ENCODE results near the gene RAB27A.

RAB27A gene

DNA sequence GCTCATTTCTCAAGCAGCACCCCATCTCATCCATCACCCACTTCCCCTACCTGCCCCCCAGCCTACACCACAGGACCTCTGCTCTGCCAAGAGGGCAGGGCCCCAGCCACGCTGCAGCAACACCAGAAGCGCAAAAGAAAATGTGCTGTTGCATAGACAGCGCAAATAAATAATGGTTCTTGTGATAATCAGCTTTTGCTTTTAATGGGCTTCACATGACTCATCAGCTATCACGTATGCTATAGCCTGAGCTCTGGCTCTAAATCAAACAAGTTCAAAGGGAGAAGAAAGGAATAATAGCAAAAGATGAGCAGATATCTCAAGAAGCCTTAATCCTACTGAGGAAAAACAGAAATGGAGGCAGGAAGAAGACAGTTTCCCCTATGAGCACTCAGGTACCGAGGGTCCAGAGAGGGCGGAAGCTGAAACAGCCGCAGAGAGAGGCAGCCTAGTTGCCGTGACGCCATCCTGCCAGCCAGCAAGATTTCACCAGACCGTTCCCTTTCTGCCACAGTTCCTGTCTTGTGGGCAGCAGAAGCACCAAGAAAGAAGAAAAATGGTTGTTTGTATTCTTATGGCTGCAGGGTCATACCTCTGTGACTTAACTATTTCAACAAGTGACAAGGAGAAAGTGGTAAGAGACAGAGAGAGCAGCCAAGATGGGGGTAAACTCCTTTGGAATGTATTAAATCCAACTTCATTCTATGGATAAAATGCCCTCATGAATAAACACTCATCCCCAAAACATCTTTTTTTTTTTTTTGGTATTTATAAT is 22.0 kb downstream of the RAB27A start:
- no peak for DNase-seq (ENCODE audit: extremely low read depth, low read depth)
- TF ChIP-seq, protein P1, sequence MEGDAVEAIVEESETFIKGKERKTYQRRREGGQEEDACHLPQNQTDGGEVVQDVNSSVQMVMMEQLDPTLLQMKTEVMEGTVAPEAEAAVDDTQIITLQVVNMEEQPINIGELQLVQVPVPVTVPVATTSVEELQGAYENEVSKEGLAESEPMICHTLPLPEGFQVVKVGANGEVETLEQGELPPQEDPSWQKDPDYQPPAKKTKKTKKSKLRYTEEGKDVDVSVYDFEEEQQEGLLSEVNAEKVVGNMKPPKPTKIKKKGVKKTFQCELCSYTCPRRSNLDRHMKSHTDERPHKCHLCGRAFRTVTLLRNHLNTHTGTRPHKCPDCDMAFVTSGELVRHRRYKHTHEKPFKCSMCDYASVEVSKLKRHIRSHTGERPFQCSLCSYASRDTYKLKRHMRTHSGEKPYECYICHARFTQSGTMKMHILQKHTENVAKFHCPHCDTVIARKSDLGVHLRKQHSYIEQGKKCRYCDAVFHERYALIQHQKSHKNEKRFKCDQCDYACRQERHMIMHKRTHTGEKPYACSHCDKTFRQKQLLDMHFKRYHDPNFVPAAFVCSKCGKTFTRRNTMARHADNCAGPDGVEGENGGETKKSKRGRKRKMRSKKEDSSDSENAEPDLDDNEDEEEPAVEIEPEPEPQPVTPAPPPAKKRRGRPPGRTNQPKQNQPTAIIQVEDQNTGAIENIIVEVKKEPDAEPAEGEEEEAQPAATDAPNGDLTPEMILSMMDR (IDR thresholded peaks at IDR 0.05; ENCODE audit: low read depth, low read length), result no peak

DNA sequence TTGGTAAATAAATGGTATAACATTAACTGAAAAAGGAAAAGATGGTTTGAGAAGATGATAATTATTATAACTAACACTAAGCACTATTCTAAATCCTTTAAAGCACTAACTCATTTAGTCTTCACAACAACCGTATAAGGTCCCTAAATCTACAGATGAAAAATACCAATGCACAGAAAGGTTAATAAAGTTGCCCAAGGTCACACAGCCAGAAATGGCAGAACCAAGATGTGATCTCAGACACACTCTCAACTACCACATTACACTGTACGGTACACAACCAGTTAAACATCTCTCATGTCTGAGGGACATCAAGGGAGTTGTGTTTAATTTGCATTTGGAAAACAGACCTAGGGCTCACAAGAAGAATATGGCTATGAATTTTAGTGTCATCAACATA is 23.1 kb downstream of the RAB27A start:
- TF ChIP-seq, protein P1 (IDR thresholded peaks at IDR 0.05; ENCODE audit: low read depth, low read length), result no peak
- no peak for DNase-seq (ENCODE audit: extremely low read depth, low read depth)

DNA sequence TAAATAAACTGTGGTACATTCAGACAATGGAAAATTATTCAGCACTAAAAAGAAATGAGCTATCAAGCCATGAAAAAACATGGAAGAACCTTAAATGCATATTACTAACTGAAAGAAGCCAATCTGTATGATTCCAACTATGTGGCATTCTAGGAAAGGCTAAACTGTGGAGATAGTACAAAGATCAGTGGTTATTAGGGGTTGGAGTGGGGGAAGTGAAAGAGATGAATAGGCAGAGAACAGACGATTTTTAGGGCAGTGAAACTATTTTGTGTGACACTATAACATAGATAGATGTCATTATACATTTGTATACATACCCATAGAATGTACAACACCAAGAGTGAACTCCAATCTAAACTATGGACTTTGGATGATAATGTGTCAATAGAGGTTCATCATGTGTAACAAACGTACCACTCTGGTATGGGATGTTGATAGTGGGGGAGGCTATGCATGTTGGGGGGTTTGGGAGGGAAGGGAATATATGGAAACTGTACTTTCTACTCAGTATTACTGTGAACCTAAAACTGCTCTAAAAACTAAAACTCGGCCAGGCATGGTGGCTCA is 29.0 kb downstream of the RAB27A start:
- no peak for DNase-seq (ENCODE audit: extremely low read depth, low read depth)
- TF ChIP-seq, protein P1 (IDR thresholded peaks at IDR 0.05; ENCODE audit: low read depth, low read length), result no peak

DNA sequence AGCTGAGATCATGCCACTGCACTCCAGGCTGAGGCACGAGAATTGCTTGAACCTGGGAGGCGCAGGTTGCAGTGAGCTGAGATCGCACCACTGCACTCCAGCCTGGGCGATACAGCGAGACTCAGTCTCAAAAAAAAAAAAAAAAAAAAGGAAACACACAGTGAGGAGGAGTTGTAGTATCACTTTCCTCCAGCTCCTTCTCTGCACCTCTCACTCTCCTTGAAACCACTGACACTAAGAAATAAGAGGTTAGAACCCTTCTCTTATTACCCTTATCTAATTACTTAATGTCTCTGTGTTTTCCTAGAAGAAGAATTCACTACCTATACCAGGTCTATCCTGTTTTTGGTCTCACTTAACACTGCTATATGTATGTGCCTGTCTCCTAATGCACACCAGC is 31.7 kb downstream of the RAB27A start:
- no peak for DNase-seq (ENCODE audit: extremely low read depth, low read depth)
- TF ChIP-seq, protein P1 (IDR thresholded peaks at IDR 0.05; ENCODE audit: low read depth, low read length), result no peak

DNA sequence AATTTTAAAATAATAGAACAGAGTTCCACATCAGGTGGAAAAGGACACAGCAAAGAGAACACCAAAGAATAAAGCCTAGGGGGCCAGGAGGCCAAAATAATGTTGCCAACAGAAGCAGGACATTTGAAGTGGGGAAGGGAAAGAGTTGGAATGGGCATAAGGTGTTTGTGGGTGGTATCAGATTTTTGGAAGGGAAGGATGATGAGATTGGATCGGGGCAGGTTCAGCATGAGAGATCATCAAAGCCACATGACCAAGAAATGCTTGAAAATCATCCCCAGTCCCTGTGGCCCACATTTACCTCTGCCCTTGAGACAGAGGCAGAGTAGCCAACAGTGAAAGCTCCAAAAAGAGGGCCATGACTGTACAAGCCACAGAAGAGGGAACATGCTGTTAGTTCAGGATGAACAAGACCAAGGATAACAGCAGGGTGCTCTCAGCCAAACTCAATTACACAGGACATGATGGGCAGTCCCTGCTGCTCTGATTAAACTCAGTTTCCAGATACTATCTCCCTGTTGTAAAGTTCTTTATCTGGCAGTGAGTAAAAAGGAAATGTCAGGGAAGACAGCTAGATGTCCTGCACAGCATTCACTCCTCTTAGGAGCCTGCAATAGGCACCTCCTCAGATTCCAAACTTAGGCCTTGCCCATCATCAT is 32.5 kb downstream of the RAB27A start:
- TF ChIP-seq, protein P1 (IDR thresholded peaks at IDR 0.05; ENCODE audit: low read depth, low read length), result no peak
- DNase-seq (ENCODE audit: extremely low read depth, low read depth), result no peak

DNA sequence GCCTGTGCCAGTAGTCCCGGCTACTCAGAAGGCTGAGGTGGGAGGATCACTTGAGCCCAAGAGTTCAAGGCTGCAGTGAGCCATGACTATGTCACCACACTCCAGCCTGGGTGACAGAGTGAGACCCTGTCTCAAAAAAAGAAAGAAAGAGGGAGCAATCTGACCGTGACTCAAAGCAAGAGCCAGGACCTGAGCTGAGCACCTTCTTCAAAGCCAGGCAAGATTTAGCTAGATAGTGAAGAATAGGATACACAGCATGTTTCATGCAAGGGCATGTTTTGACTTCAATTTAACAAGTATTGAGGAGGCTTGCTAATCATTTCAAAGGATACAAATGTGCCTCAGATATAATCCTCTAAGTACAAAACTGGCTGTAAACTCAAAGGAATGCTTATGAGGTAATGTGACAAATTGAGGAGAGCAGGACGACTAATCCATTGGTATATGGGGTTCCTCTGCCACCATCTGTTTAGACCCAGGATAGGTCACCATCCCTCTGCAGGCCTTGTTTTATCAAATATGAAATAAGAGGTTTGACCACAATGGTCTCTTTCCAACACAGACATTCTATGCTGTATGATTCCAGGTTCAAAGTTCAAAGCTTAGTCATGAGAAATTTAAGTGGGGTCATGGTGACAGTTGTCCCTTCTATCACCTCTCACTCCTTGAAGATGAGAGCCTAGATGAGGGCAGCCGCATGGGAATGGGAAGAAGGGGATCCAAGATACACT is 33.2 kb downstream of the RAB27A start:
- no peak for DNase-seq (ENCODE audit: extremely low read depth, low read depth)
- TF ChIP-seq, protein P1 (IDR thresholded peaks at IDR 0.05; ENCODE audit: low read depth, low read length), result no peak
